ENCODE measurements around the gene KCNE3. TPM values are rescaled to one million over a fixed set of nuclear protein-coding genes. Genes with fewer than 3 reads are reported as not detected.

KCNE3 gene, protein sequence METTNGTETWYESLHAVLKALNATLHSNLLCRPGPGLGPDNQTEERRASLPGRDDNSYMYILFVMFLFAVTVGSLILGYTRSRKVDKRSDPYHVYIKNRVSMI
- not detected for total RNA-seq

DNA sequence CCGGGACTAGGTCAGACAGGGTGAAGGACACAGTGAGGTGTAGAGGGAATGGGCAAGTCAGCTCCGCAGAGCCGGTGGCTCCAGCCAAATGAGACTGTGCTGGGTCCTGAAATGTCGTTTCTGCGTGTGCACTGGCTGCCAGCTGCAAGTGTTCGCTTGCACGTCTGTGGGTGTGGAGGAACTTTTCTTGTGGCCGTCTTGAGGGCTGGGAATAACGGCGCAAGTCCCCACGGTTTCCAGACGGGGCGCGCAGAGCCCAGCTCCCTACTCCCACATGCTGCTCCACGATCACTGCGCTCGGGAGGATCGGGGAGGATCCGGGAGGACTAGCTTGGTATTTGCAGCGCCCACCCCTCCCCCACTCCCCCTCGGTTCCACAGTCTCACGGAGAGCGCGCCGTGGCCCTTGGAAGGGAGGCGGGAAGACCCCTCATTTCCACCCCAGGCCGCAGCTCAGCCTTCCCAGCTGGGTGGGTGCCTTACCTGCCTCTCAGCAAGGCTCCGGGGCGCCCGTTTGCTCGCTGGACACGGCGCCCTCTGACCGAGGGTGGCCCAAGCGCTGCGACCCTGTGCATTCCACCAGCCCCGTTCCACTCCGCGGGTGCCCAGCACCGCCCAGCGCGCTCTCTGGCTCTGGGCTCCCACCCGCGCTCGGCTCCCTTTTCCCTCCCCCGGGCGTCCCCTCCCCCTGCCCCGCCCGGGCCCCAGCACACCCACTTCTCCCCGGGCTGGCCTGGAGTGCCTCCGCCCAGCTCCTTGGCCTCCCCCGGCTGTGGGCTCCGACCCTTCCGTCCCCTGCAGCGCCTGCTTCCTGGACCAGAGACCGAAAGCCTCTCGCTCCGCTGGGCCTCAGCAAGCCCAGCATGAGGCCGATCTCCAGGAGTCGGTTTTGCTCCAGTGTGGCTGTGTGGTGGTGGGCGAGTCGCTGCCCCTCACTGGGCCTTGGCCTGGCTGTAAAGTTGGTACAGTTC is at the start of gene KCNE3:
KCNE3 (minus strand) TSS at position 634 of the 970 bp plus-strand sequence. CDS start 9,986 bp downstream, outside the sequence.
- Mint-ChIP-seq H3K4me3 (no peak within 1 kb of the TSS), H3K9me3 (ENCODE audit: insufficient read depth) (no peaks in the 10 kb centered on the region), H3K4me1 (ENCODE audit: low read depth) (peaks cover 3% of the 10 kb centered on the region), H3K27ac (no peak within 1 kb of the TSS), H3K36me3 (ENCODE audit: low read depth) (no peaks in the 10 kb centered on the region), H3K27me3 (ENCODE audit: low read depth) (peaks cover 44% of the 10 kb centered on the region)
- ATAC-seq: peak; percentile 27
- ChIA-PET CTCF (interaction anchor here (0.9 kb wide), 1 partner anchor 13 kb away, joined by 5 read pairs; no protein-coding TSS in a partner anchor), POLR2A (no interaction called here)
- DNase-seq: no peak

DNA sequence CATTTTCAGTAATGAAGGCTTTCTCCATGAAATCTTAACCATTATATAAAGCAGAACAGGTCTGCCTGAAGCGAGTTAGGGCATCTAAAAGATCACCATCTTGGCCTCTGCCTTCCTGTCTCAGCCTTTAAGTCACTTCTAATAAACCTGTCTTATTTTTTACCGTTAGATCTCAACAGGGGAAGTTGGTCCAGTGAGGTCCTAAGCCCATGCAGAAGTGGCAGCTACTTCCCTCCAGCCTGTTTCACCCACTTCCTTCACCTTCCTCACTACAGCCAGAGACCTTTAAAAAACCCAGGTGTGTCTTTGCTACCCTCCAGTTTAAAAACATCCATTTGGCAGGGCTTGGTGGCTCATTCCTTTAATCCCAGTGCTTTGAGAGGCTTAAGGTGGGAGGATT is 40.2 kb upstream of the KCNE3 start:
- no peak overlapping the region for H3K27ac Mint-ChIP-seq
- no peaks in the 10 kb centered on the region for H3K4me1 Mint-ChIP-seq (ENCODE audit: low read depth)
- CTCF ChIA-PET: interaction anchor here (1.2 kb wide), 1 partner anchor 54 kb away, joined by 3 read pairs; no protein-coding TSS in a partner anchor
- POLR2A ChIA-PET: interaction anchor here (0.6 kb wide), 1 partner anchor 15 kb away, joined by 3 read pairs; no protein-coding TSS in a partner anchor
- ATAC-seq (no peak), DNase-seq (no peak)
- no peaks in the 10 kb centered on the region for H3K36me3 Mint-ChIP-seq (ENCODE audit: low read depth)
- peaks cover 6% of the 10 kb centered on the region for H3K9me3 Mint-ChIP-seq (ENCODE audit: insufficient read depth)
- H3K27me3 Mint-ChIP-seq (ENCODE audit: low read depth): peaks cover 8% of the 10 kb centered on the region
- H3K4me3 Mint-ChIP-seq: no peak overlapping the region

DNA sequence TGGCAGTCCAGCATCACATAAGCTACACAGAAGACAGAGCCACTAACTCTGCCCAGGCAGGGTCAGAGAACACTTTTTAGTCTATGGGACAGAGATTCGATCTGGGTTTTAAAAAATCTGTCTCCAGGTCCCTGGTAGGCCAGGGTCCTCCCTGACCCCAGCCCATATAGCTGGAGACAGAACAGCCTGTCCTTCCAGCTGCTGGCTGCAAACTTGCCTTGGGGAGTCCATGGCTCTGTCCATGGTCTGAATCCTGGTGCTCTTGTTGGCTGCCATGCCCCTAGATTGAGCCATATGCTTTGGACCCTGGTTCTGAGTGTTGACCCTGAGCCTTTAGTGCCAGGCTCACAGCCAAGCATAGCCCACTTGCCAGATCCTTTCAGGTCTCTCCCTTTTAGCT is 39.5 kb upstream of the KCNE3 start:
- Mint-ChIP-seq H3K4me3 (no peak overlapping the region), H3K4me1 (ENCODE audit: low read depth) (no peaks in the 10 kb centered on the region), H3K36me3 (ENCODE audit: low read depth) (no peaks in the 10 kb centered on the region), H3K9me3 (ENCODE audit: insufficient read depth) (peaks cover 6% of the 10 kb centered on the region), H3K27me3 (ENCODE audit: low read depth) (peaks cover 5% of the 10 kb centered on the region), H3K27ac (no peak overlapping the region)
- ChIA-PET POLR2A (no interaction called here), CTCF (no interaction called here)
- DNase-seq (no peak), ATAC-seq (no peak)

DNA sequence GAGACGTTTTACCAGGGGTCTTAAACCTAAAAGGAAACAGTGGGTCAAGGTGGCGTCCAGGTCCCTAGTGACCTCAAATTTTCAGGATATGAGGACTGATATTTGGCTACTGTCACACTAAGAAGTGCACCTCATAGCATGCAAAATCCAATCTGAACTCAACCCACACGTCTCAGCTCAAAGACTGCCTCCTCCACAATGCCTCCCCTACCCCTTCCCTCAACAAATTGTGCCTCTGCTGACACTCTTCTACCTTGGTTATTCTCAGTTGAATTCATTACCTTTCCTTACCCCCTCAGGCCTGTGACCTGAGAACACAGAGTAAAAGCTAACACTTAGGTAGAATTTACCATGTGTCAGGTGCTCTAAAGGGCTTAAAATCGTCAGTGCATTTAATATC is 38.6 kb upstream of the KCNE3 start:
- ChIA-PET CTCF (no interaction called here), POLR2A (no interaction called here)
- no peak for ATAC-seq
- Mint-ChIP-seq H3K4me1 (ENCODE audit: low read depth) (no peaks in the 10 kb centered on the region), H3K27me3 (ENCODE audit: low read depth) (peaks cover 2% of the 10 kb centered on the region), H3K9me3 (ENCODE audit: insufficient read depth) (peaks cover 6% of the 10 kb centered on the region), H3K27ac (no peak overlapping the region), H3K36me3 (ENCODE audit: low read depth) (no peaks in the 10 kb centered on the region), H3K4me3 (no peak overlapping the region)
- no peak for DNase-seq

DNA sequence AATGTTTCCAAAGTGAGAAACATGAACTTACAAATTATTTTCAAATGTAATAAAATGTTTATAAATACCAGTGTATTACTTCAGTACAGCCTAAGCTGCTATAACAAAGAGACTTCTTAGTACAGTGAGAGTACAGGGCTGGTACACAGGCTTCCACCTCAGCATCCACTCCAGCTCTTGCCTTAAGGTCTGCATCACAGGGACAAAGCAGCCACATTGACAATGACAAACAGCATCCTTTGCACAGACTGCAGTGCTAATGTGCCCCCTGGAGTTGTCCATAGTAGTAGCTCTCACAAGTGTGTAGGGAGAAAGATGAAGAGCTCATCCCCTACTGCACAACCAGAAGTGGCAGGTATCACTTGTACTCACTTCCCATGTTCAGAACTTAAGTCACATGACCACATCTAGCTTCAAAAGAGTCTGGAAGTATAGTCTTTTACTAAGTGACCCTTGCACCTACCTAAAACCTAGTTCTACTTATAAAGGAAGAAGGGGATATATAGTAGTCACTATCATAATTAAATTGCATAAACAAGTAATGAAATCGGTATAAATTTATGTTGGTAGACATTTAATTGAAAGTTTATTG is 36.8 kb upstream of the KCNE3 start:
- H3K27me3 Mint-ChIP-seq (ENCODE audit: low read depth): peaks cover 6% of the 10 kb centered on the region
- ATAC-seq (no peak), DNase-seq (no peak)
- no peak overlapping the region for H3K27ac Mint-ChIP-seq
- H3K4me3 Mint-ChIP-seq: no peak overlapping the region
- ChIA-PET CTCF (no interaction called here), POLR2A (interaction anchor here (0.6 kb wide), 1 partner anchor 10 kb away, joined by 4 read pairs; no protein-coding TSS in a partner anchor)
- no peaks in the 10 kb centered on the region for H3K4me1 Mint-ChIP-seq (ENCODE audit: low read depth)
- H3K36me3 Mint-ChIP-seq (ENCODE audit: low read depth): no peaks in the 10 kb centered on the region
- peaks cover 6% of the 10 kb centered on the region for H3K9me3 Mint-ChIP-seq (ENCODE audit: insufficient read depth)

DNA sequence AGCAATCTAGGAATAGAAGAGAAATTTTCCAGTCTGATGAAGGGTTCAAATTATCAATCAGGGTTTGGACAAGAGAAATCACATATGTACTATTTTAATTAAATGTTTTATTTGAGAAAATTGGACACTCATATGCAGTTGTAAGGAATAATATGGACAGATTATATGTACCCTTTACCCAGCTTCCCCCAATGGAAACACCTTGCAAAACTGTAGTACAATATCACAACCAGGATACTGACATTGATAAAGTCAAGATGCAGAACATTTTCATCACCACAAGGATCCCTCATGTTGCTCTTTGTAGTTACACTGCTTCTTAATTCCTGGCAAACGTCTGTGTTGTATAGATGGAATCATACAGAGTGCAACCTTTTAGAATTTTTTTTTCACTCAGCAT is 27.6 kb upstream of the KCNE3 start:
- DNase-seq: no peak
- Mint-ChIP-seq H3K27ac (no peak overlapping the region), H3K4me3 (no peak overlapping the region), H3K4me1 (ENCODE audit: low read depth) (peaks cover 18% of the 10 kb centered on the region), H3K36me3 (ENCODE audit: low read depth) (no peaks in the 10 kb centered on the region), H3K27me3 (ENCODE audit: low read depth) (peaks cover under 1% of the 10 kb centered on the region), H3K9me3 (ENCODE audit: insufficient read depth) (no peaks in the 10 kb centered on the region)
- CTCF ChIA-PET: interaction anchor here (0.8 to 1.6 kb wide), 5 partner anchors 37 to 324 kb away, joined by 3 to 7 read pairs (median 3); partner anchors contain the start of genes C2CD3 and PPME1
- ATAC-seq: no peak
- POLR2A ChIA-PET: no interaction called here

DNA sequence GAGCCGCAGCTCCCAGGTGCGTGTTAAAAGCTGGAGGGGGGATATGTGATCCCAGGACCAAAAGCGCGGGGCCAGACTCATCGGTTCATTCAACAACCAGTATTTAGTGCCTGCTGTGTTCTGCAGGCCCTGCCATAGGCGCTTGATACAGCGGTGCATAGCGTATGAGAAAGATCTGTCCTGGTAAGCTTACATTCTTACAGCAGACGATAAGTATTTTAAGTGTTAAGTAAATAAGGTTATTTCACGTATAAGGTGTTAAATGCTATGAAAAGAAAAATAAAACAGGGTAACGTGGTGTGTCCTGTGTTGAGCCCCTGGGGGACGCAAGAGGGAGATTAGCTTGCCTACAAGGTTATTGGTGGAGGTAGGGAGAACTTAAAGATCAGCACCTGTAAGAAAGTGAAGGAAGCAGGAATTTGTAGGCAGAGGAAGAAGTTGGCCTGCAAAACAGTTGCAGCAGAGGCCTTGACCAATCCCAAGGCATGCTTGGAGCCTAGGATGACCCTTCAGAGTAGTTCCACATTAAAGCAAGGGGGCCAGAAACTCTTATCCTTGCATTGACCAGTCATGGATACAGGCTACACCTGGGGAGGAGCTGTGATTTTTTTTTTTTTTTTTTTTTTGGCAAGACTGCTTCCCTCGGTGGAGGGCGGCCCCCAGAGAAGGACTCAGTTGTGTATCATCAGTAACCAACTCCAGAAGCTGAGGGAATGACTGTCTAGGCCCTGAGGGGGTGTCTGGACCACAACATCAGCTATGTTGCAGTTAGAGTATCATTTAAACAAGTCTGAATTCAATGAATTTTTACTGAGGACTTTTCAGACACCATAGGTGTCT is 26.7 kb upstream of the KCNE3 start:
- H3K27ac Mint-ChIP-seq: peak overlapping the region; percentile 76
- CTCF ChIA-PET: interaction anchor here (0.8 to 2.3 kb wide), 7 partner anchors 36 to 323 kb away, joined by 3 to 13 read pairs (median 3); partner anchors contain the start of genes C2CD3 and PPME1
- peak overlapping the region; percentile 75 for H3K4me3 Mint-ChIP-seq
- ATAC-seq: no peak
- POLR2A ChIA-PET: interaction anchor here (0.5 to 1.5 kb wide), 6 partner anchors 14 to 514 kb away, joined by 3 to 9 read pairs (median 4); partner anchors contain the start of genes PGM2L1 and POLD3
- no peaks in the 10 kb centered on the region for H3K9me3 Mint-ChIP-seq (ENCODE audit: insufficient read depth)
- no peaks in the 10 kb centered on the region for H3K27me3 Mint-ChIP-seq (ENCODE audit: low read depth)
- no peak for DNase-seq
- H3K36me3 Mint-ChIP-seq (ENCODE audit: low read depth): no peaks in the 10 kb centered on the region
- peaks cover 18% of the 10 kb centered on the region for H3K4me1 Mint-ChIP-seq (ENCODE audit: low read depth)

DNA sequence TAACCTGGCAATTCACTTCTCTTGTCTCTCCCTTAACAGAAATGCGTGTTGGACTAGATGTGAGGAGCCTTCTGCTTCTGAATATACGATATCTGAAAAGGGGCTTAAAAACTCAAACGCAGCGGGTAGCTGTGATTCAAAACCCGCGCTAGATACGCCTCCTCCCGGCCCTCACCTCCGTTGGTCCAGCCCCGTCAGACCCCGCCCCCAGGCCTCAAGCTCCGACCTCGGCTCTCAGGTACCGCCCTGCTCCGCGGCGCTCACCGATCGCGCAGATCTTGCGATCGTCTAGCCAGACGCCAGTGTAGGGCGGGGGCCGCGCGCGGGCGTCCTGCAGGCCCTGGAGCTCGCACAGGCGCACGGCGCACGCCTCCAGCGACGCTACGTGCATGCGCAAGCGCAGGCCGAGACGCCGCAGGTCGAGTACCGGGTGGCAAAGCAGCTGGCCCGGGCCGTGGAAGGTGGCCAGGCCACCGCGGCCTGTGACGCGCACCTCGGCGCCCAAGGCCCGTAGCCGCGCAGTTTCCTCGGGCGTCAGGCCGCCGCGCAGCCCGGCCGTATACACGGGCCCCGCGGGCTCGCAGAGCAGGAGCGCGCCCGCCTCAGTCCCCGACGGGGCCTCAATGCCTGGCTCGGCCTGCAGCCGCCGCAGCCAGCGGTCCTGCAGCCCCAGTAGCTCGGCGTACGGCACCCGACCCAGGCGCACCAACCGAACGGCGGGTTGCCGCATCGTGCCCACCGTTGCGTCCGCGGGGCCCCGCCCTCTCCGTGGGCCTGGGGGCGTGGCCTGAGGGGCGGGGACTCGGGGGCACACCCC is 25.8 kb upstream of the KCNE3 start, which contains the start of gene LIPT2:
LIPT2 (minus strand) TSS at position 751 of the 817 bp plus-strand sequence; CDS start at position 730, 21 bp downstream.
- DNase-seq (peak; percentile 99), ATAC-seq (peak; percentile 99)
- H3K36me3 Mint-ChIP-seq (ENCODE audit: low read depth): no peaks in the 10 kb centered on the region
- peaks cover 18% of the 10 kb centered on the region for H3K4me1 Mint-ChIP-seq (ENCODE audit: low read depth)
- H3K27me3 Mint-ChIP-seq (ENCODE audit: low read depth): no peaks in the 10 kb centered on the region
- H3K27ac Mint-ChIP-seq: peak within 1 kb of the TSS; percentile 78
- ChIA-PET POLR2A (interaction anchor here (0.6 to 1.5 kb wide), 9 partner anchors 13 to 513 kb away, joined by 3 to 9 read pairs (median 3); partner anchors contain the start of genes PGM2L1 and POLD3), CTCF (interaction anchor here (0.7 to 2.3 kb wide), 10 partner anchors 13 to 322 kb away, joined by 3 to 13 read pairs (median 3); partner anchors contain the start of genes C2CD3, POLD3 and PPME1)
- H3K4me3 Mint-ChIP-seq: peak within 1 kb of the TSS; percentile 75
- no peaks in the 10 kb centered on the region for H3K9me3 Mint-ChIP-seq (ENCODE audit: insufficient read depth)

DNA sequence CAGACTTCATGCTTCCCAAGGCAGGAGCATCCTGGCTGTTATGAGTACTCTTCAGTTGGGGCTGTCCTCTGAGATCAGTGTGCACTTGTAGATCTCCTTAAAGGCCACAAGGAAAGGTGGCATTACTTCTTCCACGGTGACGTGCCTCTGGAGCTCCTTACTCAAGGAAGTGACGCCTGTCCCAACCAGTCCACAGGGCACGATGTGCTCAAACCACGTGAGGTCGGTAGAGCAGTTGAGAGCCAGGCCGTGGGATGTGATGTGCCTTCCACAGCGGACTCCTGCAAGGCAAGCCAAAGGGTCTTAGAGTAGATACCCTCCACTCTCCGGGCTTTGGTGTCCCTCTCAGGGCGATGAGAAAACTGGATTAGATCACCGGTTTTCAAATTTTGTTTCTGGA is 24.7 kb upstream of the KCNE3 start:
- Mint-ChIP-seq H3K27ac (peak overlapping the region; percentile 78), H3K27me3 (ENCODE audit: low read depth) (no peaks in the 10 kb centered on the region), H3K4me1 (ENCODE audit: low read depth) (peaks cover 18% of the 10 kb centered on the region), H3K36me3 (ENCODE audit: low read depth) (no peaks in the 10 kb centered on the region), H3K9me3 (ENCODE audit: insufficient read depth) (no peaks in the 10 kb centered on the region), H3K4me3 (peak overlapping the region; percentile 75)
- ATAC-seq (no peak), DNase-seq (no peak)
- ChIA-PET POLR2A (no interaction called here), CTCF (interaction anchor here (1.3 to 2.3 kb wide), 2 partner anchors 11 to 39 kb away, joined by 3 to 13 read pairs; no protein-coding TSS in a partner anchor)

DNA sequence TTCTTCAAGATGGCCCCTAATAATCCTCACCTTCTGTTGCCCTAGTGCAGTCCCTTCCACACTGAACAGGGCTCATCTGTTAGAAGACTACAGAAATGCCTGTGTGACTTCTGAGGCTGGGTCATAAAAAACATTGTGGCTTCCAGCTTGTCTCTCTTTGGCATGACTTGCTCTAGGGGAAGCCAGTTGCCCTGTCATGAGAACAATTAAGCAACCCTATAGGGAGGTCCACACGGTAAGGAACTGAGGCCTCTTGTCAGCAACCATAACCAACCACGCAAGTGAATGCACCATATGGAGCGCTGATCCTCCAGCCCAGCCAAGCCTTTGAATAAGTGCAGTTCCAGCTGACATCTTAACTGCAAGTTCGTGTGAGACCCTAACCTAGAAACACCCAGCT is 23.6 kb upstream of the KCNE3 start:
- no peaks in the 10 kb centered on the region for H3K36me3 Mint-ChIP-seq (ENCODE audit: low read depth)
- ATAC-seq (no peak), DNase-seq (no peak)
- H3K27ac Mint-ChIP-seq: no peak overlapping the region
- ChIA-PET POLR2A (no interaction called here), CTCF (no interaction called here)
- H3K27me3 Mint-ChIP-seq (ENCODE audit: low read depth): no peaks in the 10 kb centered on the region
- H3K9me3 Mint-ChIP-seq (ENCODE audit: insufficient read depth): no peaks in the 10 kb centered on the region
- peaks cover 18% of the 10 kb centered on the region for H3K4me1 Mint-ChIP-seq (ENCODE audit: low read depth)
- no peak overlapping the region for H3K4me3 Mint-ChIP-seq
